HEK293T (cell line): ENCODE measurements around the gene CTNS.

Experiments
- CTCF ChIA-PET: fragments of 350-600 bp; formaldehyde crosslinking; extraction: SDS; loops from one replicate; lab custom pipeline; 2021; ENCODE audit warnings: antibody characterized with exemption, inconsistent platforms; lab: Yijun Ruan, JAX
- POLR2A ChIA-PET: fragments of 350-600 bp; formaldehyde crosslinking; extraction: SDS; loops from one replicate; lab custom pipeline; 2020; ENCODE audit warnings: antibody characterized with exemption, inconsistent platforms; lab: Yijun Ruan, JAX
- DNase-seq: peaks from one replicate; pipeline ENCODE4 v3.0.0; 2012; ENCODE audit warnings: mixed read lengths; ENCODE audit errors: extremely low spot score
- ARNT ChIP-seq: fragments of 450-650 bp; IDR thresholded peaks from 2 replicates; pipeline ENCODE4 v1.6.1; 2017; ENCODE audit warnings: mild to moderate bottlenecking
- BHLHE40 ChIP-seq: fragments of 450-650 bp; IDR thresholded peaks from 2 replicates; pipeline ENCODE4 v1.6.1; 2016; ENCODE audit warnings: mild to moderate bottlenecking, moderate library complexity, borderline replicate concordance
- CTBP1 ChIP-seq: fragments of 450-650 bp; IDR thresholded peaks from 2 replicates; pipeline ENCODE4 v1.6.1; 2016; ENCODE audit warnings: borderline replicate concordance
- ELF4 ChIP-seq: fragments of 450-650 bp; IDR thresholded peaks from 2 replicates; pipeline ENCODE4 v1.6.1; 2017; ENCODE audit warnings: antibody characterized with exemption
- FOXA1 ChIP-seq: fragments of 450-650 bp; IDR thresholded peaks from 2 replicates; pipeline ENCODE4 v1.6.1; 2016; ENCODE audit warnings: mild to moderate bottlenecking
- FOXK2 ChIP-seq: fragments of 450-650 bp; IDR thresholded peaks from 2 replicates; pipeline ENCODE4 v1.6.1; 2016; ENCODE audit warnings: mild to moderate bottlenecking
- FOXM1 ChIP-seq: fragments of 450-650 bp; IDR thresholded peaks from 2 replicates; pipeline ENCODE4 v1.6.1; 2017; ENCODE audit warnings: mild to moderate bottlenecking, borderline replicate concordance
- HDGF ChIP-seq: fragments of 450-650 bp; IDR thresholded peaks from 2 replicates; pipeline ENCODE4 v1.6.1; 2017; ENCODE audit warnings: antibody characterized with exemption, borderline replicate concordance
- L3MBTL2 ChIP-seq: fragments of 450-650 bp; conservative IDR thresholded peaks from 2 replicates; pipeline ENCODE4 v1.6.1; 2016; ENCODE audit warnings: mild to moderate bottlenecking
- LEF1 ChIP-seq: fragments of 450-650 bp; IDR thresholded peaks from 2 replicates; pipeline ENCODE4 v1.6.1; 2017; ENCODE audit warnings: mild to moderate bottlenecking, borderline replicate concordance
- NFRKB ChIP-seq: fragments of 450-650 bp; IDR thresholded peaks from 2 replicates; pipeline ENCODE4 v1.6.1; 2016; ENCODE audit warnings: mild to moderate bottlenecking, moderate library complexity
- PKNOX1 ChIP-seq: fragments of 450-650 bp; IDR thresholded peaks from 2 replicates; pipeline ENCODE4 v1.6.1; 2016
- SP1 ChIP-seq: fragments of 450-650 bp; IDR thresholded peaks from 2 replicates; pipeline ENCODE4 v1.6.1; 2017
- SUZ12 ChIP-seq: fragments of 450-650 bp; IDR thresholded peaks from 2 replicates; pipeline ENCODE4 v1.6.1; 2016; ENCODE audit warnings: mild to moderate bottlenecking
- TARDBP ChIP-seq: fragments of 450-650 bp; IDR thresholded peaks from 2 replicates; pipeline ENCODE4 v1.6.1; 2016
- ZNF384 ChIP-seq: fragments of 450-650 bp; IDR thresholded peaks from 2 replicates; pipeline ENCODE4 v1.6.1; 2016

Gene CTNS

GRCh38 chr17:3636154-3636907 lies at the start of gene CTNS, which contains the start of gene SHPK:
TSS of gene CTNS (plus strand) at chr17:3636760. CDS start at chr17:3640207, 3,447 bp downstream.
TSS of gene SHPK (minus strand) at chr17:3636250. CDS start at chr17:3636219, 31 bp downstream.
- TF ChIP-seq PKNOX1, result peak; percentile 98
- peak; percentile 93 for TF ChIP-seq L3MBTL2
- TF ChIP-seq SP1, result no peak; the same call in none of the 2 replicates
- 0 out of 2 replicates have a peak, but pooled peaks have one; percentile 23 for TF ChIP-seq HDGF
- ChIA-PET CTCF (interaction anchor here (1.0 kb wide), 2 partner anchors 10 to 46 kb away, joined by 3 read pairs; no protein-coding TSS in a partner anchor), POLR2A (interaction anchor here (0.6 to 1.9 kb wide), 7 partner anchors 12 to 1044 kb away, joined by 3 to 17 read pairs (median 3); partner anchors contain the start of genes EMC6, HASPIN and TAX1BP3)
- peak; percentile 98 for DNase-seq

GRCh38 chr17:3589784-3590183 lies 46.8 kb upstream of the CTNS start:
- no peak for DNase-seq
- POLR2A ChIA-PET, result no interaction called here
- TF ChIP-seq FOXA1 (no peak), BHLHE40 (no peak), SP1 (no peak), ARNT (no peak), LEF1 (no peak), PKNOX1 (no peak), CTBP1 (no peak), ELF4 (no peak), ZNF384 (no peak), NFRKB (no peak), FOXM1 (no peak), SUZ12 (no peak), FOXK2 (no peak)
- CTCF ChIA-PET, result no interaction called here

- ChIA-PET POLR2A (no interaction called here), CTCF (no interaction called here)
- DNase-seq, result no peak
- no peak for TF ChIP-seq PKNOX1
Measured at GRCh38 chr17:3590231-3590630, 46.3 kb upstream of the CTNS start.

GRCh38 chr17:3590768-3591167 lies 45.8 kb upstream of the CTNS start:
- TF ChIP-seq NFRKB (no peak), SP1 (no peak), FOXK2 (no peak), ELF4 (no peak), ARNT (no peak), BHLHE40 (no peak), FOXA1 (no peak), HDGF (no peak), TARDBP (no peak), L3MBTL2 (no peak), ZNF384 (no peak), LEF1 (no peak), FOXM1 (no peak), CTBP1 (no peak), SUZ12 (no peak)
- DNase-seq, result no peak
- ChIA-PET CTCF (no interaction called here), POLR2A (no interaction called here)

GRCh38 chr17:3592216-3592860 lies 44.2 kb upstream of the CTNS start:
- POLR2A ChIA-PET, result no interaction called here
- CTCF ChIA-PET, result interaction anchor here (1.0 kb wide), 1 partner anchor 10 kb away, joined by 6 read pairs; no protein-coding TSS in a partner anchor
- no peak for DNase-seq
- TF ChIP-seq ARNT (no peak), TARDBP (no peak), CTBP1 (no peak), FOXK2 (no peak), ELF4 (no peak), SUZ12 (no peak), FOXM1 (no peak), L3MBTL2 (no peak), LEF1 (no peak), HDGF (no peak), FOXA1 (no peak), BHLHE40 (no peak), NFRKB (no peak), SP1 (no peak), PKNOX1 (no peak), ZNF384 (no peak)
